ENCODE measurements around the gene TPSD1.

TPSD1 gene

GRCh38 chr16:1299012-1299867 is 43.4 kb downstream of the TPSD1 start:
- no peak for DNase-seq (ENCODE audit: low read depth in 2 of 2)

- no peak for DNase-seq (ENCODE audit: low read depth in 2 of 2)
Observed at GRCh38 chr16:1299868-1300203, 44.0 kb downstream of the TPSD1 start.

GRCh38 chr16:1300664-1301476 is 45.0 kb downstream of the TPSD1 start:
- peak; percentile 69 to 77 for DNase-seq (ENCODE audit: low read depth in 2 of 2)

- no peak for DNase-seq (ENCODE audit: low read depth in 2 of 2)
Observed at GRCh38 chr16:1301562-1301961, 45.7 kb downstream of the TPSD1 start.

DNA sequence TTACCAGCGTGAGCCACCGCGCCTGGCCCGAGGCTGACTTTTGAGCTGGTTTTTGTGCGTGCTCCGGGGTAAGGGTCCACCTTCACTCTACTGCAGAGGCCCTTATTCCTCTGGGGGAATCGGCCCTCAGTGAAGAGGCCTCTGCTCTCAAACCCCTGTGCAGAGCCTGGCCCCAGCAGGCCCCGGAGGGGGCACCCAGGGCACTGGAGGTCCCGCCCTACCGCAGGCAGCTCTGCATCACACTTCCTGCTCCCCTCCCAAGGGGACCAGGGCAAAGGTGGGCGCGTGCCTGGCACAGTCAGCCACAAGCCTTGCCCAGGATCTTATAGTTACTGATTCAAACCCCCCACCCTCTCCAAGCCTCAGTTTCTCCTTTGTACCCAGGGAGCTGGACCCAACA is 50.0 kb downstream of the TPSD1 start:
- DNase-seq (ENCODE audit: low read depth in 2 of 2), result no peak

DNA sequence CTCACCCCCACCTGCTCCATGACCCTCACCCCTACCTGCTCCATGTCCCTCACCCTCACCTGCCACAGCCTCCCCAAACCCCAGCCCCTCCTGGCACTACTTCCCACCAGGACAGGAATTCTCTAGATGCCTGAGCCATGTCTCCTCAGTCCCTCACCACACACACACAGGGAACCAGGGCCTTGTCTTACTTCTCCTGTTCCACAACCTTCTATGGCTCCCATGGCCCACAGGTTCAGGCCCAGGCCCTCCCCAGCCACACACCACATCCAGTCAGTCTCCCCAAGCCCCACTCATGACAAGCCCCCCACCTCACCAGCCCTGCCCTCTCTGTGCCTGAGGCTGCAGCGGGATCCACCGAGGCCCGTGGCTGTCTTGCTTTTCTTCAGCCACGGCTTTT is 50.5 kb downstream of the TPSD1 start:
- DNase-seq (ENCODE audit: low read depth in 2 of 2), result no peak

GRCh38 chr16:1308036-1308976 is 52.4 kb downstream of the TPSD1 start:
- DNase-seq (ENCODE audit: low read depth in 2 of 2), result no peak

Data from stimulated activated CD4-positive, alpha-beta T cell treated with anti-CD3 and anti-CD28 coated beads, Interleukin-4, amount 100 ng/mL, for 48 hours (primary cell).